Femur (tissue), 1 donor: ENCODE data around the gene NRXN3.
"Not testable (repeated sequence)": the region's sequence is repeated elsewhere in the genome, so short reads cannot be mapped to it uniquely, and the experiment has no call there.

ENCODE experiments used
- DNase-seq: peaks from one replicate; pipeline ENCODE4 v3.0.0-alpha.2; 2017

The NRXN3 gene

GRCh38 chr14:79728331-79728730, 1558.2 kb downstream of the NRXN3 start:
- DNase-seq: no peak

- DNase-seq: no peak
Observed at GRCh38 chr14:79729731-79730130, 1559.6 kb downstream of the NRXN3 start.

GRCh38 chr14:79730196-79730595, 1560.0 kb downstream of the NRXN3 start:
- no peak for DNase-seq

GRCh38 chr14:79730953-79731352, 1560.8 kb downstream of the NRXN3 start:
- no peak for DNase-seq

- DNase-seq: no peak
Observed at GRCh38 chr14:79732911-79733655, 1562.9 kb downstream of the NRXN3 start.

GRCh38 chr14:79734151-79734550, 1564.0 kb downstream of the NRXN3 start:
- no peak for DNase-seq

- no peak for DNase-seq
Observed at GRCh38 chr14:79734656-79735055, 1564.5 kb downstream of the NRXN3 start.

GRCh38 chr14:79735121-79735520, 1564.9 kb downstream of the NRXN3 start:
- no peak for DNase-seq

- DNase-seq: no peak
Observed at GRCh38 chr14:79740066-79740601, 1570.0 kb downstream of the NRXN3 start.

GRCh38 chr14:79742142-79742541, 1572.0 kb downstream of the NRXN3 start:
- no peak for DNase-seq

- DNase-seq: no peak
Observed at GRCh38 chr14:79745046-79745445, 1574.9 kb downstream of the NRXN3 start.

GRCh38 chr14:79749065-79749464, 1578.9 kb downstream of the NRXN3 start:
- DNase-seq: no peak

GRCh38 chr14:79758985-79759384, 1588.8 kb downstream of the NRXN3 start:
- DNase-seq: no peak

- no peak for DNase-seq
Observed at GRCh38 chr14:79764323-79764722, 1594.2 kb downstream of the NRXN3 start.

GRCh38 chr14:79766511-79766910, 1596.3 kb downstream of the NRXN3 start:
- no peak for DNase-seq

GRCh38 chr14:79767251-79767650, 1597.1 kb downstream of the NRXN3 start:
- no peak for DNase-seq

GRCh38 chr14:79767721-79768120, 1597.5 kb downstream of the NRXN3 start:
- DNase-seq: not testable (repeated sequence)

GRCh38 chr14:79781882-79782281, 1611.7 kb downstream of the NRXN3 start:
- DNase-seq: no peak

- no peak for DNase-seq
Observed at GRCh38 chr14:79783041-79783440, 1612.9 kb downstream of the NRXN3 start.

- DNase-seq: no peak
Observed at GRCh38 chr14:79786522-79786921, 1616.3 kb downstream of the NRXN3 start.

- DNase-seq: no peak
Observed at GRCh38 chr14:79788346-79788745, 1618.2 kb downstream of the NRXN3 start.

GRCh38 chr14:79791055-79791732, 1621.0 kb downstream of the NRXN3 start:
- no peak for DNase-seq

GRCh38 chr14:79802093-79802492, 1631.9 kb downstream of the NRXN3 start:
- DNase-seq: no peak

- DNase-seq: no peak
Observed at GRCh38 chr14:79805636-79806035, 1635.5 kb downstream of the NRXN3 start.
